Dermis blood vessel endothelial cell (primary cell): ENCODE data around the gene TNNI3. TPM values are rescaled to one million over a fixed set of nuclear protein-coding genes. Genes with fewer than 3 reads are reported as not detected.

Experiments used
- DNase-seq: peaks from one replicate; pipeline ENCODE4 v3.0.0; 2010
- total RNA-seq: library from RNA; depleted of rRNA; stranded (reverse); fragments of >200 nt; gene quantifications from 2 replicates; pipeline ENCODE4 v1.2.3, GENCODE V29; 2014

Gene TNNI3
- total RNA-seq, 1 donor from 2014 or later: not detected

DNA sequence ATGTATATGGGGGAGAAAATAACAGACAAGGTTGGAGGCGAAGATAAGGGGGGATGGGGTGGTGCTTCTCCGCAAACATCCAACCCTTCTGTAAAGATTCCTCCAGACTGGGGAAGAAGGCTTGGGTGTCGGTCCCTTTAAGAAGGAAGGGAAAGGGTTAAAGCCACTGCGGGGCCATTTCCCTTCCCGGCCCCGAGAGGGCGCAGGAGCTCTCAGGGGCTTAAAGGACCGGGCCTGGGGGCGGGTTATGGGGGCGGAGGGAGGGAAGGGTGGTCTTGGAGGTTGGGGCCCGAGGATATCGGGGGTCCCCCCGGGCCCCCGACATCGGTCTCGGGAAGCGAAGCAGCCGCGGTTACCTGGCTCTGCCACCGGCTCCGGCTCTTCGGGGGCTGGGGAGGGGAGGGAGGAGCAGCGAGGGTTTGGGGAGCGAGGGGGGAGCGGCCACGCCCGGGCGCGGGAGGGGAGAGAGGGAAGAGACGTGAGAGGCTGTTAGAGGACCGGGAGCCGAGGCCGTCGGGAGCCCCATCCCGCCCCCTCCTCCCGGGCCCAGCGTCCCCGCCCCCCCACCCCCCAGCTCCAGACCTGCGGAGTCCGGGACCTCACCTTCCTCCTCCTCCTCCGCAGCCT is 11.3 kb downstream of the TNNI3 start:
- peak; percentile 31 for DNase-seq

DNA sequence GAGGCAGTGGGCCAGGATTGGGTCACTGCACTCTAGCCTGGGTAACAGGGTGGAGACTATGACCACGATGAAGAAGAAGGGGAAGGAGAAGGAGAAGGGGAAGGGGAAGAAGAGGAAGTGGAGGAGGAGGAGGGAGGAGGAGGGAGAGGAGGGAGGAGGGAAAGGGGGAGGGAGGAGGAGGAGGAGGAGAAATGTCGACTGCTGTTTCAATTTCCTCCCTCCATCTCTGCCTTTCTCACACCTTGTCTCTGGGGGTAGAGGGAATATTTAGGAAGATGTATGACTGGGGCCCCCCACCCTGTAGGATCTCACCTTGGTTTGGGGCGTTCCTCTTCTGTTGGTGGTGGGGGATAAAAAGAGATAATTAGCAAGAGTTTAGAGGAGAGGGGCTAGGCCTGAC is 12.3 kb downstream of the TNNI3 start:
- DNase-seq: no peak

DNA sequence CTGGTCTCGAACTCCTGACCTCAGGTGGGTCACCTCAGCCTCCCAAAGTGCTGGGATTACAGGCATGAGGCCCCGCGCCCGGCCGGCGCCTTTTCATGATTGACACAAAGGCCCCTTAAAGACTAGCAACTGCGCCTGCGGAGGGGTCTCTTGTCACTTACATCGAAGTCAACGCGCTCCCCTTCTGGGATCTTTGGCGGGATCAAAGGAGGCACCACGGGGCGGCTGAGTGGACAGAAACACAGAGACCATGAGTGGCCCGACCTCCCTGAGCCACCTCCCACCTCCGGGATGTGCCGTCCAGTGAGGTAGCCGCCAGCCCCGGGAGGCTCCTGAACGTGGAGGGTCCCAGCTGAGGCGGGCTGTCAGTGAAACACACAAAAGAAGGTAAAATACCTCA is 15.8 kb downstream of the TNNI3 start:
- no peak for DNase-seq

DNA sequence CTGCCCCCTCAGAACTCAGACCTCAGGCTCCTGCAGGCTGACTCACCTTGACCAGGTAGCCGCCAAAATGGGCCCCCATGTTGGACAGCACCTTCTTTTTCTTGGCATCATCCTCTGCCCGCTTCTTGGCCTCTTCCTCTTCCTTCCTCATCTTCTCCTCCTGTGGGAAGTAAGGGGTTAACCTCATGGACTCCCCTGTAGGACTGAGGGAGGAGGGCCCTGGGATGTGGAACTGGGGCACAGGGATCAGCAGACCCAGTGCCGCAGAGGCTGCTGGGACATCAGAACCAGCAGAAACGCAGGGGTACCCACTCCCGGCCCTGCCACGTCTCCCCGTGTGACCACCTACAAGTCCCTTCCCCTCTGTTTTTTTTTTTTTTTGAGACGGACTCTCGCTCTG is 19.6 kb downstream of the TNNI3 start:
- no peak for DNase-seq

DNA sequence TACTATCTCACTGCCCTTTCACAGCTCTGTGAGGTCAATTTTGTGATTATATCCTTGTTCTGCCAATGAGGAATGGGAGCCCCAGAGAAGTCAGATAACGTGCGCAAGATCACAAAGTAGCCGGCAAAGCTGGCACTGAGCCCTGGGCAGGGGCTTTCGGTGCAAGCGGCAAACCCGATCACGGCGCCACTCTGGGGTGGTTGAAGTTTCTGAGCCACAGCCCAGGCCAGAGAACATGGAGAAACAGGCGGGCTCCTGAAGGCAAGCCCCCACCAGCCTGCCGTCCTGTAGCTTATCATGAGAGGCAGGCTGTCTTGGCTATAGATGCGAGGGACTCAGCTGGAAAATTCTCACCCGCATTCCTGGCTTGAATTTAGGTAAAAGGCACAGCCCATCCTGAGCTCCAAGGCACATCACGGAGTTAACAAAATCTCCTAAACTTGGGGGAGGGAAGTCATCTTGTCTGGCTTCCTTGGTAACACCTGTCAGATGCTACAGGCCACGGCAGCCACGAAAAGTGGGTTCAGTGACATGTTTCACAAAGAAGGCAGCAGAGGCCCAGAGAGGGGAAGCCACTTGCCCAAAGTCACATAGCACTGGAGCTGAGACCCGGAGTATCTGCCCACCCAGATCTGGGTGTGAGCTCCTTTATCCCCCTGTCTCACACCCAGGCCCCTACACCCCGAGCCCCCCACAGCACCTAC is 21.0 kb downstream of the TNNI3 start:
- no peak for DNase-seq

DNA sequence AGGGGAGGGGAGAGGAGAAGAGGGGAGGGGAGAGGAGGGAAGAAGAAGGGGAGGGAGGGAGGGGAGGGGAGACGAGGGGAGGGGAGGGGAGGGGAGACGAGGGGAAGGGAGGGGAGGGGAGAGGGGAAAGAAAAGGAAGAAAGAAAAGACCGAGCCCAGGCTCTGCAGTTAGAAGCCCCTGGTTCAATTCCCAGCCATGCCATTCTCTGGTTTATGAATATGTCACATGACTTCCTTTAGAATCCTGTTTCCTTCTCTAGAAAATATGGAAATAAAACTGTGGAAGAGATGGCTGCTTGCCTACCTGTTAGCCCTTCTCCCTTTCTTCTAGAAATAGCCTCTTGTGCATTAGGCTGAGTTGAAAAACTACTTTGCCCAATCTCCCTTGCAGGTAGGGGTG is 22.8 kb downstream of the TNNI3 start:
- no peak for DNase-seq

DNA sequence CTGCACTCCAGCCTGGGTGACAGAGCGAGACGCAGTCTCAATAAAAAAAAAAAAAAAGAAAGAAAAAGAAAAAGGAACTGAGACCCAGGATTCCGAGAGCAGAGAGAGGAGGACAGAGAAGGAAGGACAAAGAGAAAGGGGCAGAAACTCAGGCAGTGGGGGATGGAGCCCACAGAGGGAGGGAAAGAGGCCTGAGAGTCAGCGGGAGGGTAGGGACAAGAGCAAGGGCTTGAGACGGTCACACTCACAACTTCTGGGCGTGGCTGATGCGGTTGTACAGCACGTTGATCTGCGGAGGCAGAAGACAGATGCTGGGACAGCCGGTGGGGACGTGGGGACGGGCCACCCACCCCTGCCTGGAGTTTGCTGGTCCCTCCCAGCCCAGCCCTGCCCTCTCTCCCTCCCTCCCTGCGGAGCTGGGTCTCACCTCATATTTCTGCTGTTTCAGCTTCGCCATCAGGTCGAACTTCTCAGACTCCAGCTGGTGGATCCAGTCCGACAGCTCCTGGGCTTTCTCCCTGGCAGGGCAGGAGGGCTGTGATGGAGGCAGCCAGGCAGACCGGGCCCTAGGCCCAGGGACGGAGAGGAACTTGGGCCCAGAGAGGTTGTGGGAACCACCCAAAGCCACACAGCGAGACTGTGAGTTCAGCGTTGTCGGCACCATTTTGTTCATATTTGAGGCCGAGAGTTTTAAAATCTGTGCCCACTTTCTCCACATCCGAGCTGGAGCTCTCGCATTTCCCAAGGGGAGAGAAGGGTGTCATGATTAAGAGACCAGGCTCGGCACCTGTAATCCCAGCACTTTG is 23.7 kb downstream of the TNNI3 start:
- DNase-seq: no peak

DNA sequence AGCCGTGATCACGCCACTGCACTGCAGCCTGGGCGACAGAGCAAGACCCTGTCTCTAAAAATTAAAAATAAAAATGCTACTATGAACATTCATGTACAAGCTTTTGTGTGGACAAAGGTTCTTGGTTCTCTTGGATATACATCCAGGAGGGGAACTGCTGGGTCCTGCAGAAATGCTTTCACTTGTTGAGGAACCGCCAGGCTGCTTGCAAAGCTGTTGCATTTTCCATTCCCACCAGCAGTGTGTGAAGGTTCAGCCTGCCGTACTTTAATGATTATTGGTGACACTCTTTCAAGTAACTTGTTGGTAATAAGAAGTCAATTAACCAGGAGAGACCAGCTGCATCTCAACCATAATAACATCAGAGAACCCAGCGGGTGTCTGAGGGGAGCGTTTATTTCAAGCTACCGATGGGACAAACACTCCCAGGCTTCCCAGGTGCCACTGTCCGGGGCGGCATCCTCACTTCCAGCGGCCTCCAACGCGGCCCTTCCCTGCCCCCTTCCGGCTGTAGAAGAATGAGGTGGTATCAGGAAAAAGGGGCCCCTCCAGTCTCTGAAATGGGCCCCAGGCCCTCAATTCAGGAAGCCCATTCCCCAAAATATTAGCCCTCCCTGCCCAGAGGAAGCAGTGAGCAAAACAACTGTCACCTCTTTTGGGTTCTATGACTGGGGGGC is 24.9 kb downstream of the TNNI3 start:
- DNase-seq: peak; percentile 29

DNA sequence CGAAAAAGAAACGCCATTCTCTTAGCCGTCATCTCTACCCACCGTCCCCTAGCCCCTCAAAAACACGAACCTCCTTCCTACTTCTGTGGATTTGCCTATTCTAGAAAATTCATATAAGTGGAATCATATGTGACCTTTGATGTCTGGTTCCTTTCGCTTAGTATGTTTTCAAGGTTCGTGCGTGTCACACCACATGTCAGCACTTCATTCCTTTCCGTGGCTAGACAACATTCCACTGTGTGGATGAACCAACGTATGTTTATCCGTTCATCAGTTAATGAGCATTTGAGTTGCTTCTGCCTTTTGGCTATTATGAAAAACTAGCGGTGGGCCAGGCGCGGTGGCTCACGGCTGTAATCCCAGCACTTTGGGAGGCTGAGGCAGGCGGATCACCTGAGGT is 26.1 kb downstream of the TNNI3 start:
- no peak for DNase-seq

DNA sequence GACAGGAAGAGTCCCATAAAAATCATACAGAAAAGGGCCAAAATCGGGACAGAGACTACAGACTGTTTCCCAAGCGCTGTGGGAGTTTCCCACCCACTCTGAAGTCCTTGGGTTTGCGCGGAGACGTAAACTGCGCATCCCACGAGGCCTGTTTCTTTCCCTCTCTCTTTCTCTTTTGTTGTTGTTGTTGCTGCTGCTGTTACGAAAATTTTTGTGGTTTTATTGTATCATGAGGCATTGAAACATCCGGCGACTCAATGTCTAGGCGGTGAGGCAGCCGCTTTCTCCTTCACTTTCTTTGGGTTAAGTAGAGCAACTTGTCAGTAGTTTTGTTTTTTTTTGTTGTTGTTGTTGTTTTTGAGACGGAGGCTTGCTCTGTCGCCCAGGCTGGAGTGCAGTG is 38.5 kb downstream of the TNNI3 start:
- no peak for DNase-seq

DNA sequence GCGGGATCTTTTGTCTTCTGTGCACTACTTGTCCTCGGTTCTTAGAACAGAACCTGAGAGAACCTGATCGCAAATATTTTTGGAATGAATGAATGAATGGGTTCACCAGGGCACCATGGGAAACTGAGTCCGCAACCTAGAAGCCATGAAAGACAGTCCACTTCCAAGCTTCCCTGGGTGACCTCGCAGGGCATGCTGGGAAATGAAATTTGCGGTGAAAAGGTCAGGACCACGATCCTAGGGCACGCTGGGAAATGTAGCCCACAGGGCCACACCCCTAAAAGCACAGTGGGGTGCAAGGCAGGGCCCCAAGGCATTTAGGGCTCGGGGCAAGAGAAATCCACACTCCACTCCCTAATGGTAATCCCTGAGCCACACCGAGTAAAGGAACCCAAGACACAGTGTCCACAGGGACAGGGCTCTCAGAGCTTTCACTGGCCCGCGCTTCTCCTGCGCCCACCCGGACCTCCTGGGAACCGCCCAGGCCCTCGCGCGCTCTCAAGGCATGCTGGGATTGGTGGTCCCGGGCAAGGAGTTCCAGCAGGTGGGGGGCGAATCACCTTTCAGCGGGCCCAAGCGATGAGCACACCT is 39.0 kb downstream of the TNNI3 start:
- no peak for DNase-seq

DNA sequence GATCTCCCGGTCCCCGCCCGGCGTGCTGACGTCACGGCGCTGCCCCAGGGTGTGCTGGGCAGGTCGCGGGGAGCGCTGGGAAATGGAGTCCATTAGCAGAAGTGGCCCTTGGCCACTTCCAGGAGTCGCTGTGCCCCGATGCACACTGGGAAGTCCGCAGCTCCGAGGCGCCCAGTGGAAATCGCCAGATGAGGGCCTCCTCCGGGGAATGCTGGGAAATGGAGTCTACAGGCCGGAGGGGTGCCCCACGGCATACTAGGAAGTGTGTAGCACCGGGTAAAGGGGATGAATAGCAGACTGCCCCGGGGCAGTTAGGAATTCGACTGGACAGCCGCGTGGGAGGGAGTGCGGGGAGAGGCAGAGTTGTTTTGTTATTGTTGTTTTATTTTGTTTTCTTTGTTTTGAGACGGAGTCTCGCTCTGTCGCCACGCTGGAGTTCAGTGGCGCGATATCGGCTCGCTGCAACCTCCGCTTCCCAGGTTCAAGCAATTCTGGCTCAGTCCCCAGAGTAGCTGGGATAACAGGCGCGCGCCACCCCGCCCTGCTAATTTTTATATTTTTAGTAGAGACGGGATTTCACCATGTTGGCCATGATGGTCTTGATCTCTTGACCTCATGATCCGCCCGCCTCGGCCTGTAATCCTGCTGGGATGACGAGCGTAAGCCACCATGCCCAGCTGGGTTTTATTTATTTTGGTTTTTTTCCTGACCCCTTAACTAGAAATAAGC is 39.7 kb downstream of the TNNI3 start:
- DNase-seq: peak; percentile 99

DNA sequence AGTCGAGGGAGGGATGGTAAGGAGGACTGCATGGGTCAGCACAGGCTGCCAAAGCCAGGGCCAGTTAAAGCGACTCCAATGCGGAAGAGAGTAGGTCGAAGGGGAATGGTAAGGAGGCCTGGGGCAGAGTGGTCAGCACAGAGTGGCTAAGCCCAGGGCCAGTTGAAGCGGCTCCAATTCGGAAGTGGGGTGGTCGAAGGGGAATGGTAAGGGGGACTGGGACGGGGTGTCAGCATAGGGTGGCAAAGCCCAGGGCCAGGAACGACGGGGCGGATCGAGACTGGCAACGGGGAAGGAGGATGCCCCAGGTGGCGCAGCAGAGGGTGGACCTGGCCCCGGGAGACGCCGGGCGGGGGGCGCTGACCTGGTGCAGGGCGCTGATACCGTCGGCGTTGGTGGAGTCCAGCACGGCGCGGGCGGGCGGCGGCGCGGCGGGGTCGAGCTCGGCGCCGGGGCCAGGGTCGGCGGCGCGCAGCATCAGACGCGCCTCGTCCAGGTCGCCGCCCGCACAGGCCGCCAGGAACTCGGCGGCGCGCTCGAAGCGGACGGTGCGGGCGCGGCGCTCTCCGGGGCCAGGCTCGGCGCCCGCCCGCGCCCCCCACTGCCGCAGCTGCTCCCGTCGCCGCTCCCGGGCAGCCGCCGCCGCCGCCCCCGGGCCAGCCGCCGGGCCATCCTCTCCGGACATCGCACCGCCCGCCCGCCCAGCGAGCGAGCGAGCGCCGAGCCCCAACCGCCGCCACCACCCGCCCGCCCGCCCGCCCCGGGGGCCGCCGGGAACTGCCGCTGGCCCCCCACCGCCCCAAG is 40.5 kb downstream of the TNNI3 start, which contains the start of gene PPP1R12C:
TSS of gene PPP1R12C (minus strand) at position 779 of the 804 bp plus-strand sequence. CDS start at position 685, 94 bp downstream.
- peak; percentile 30 for DNase-seq

DNA sequence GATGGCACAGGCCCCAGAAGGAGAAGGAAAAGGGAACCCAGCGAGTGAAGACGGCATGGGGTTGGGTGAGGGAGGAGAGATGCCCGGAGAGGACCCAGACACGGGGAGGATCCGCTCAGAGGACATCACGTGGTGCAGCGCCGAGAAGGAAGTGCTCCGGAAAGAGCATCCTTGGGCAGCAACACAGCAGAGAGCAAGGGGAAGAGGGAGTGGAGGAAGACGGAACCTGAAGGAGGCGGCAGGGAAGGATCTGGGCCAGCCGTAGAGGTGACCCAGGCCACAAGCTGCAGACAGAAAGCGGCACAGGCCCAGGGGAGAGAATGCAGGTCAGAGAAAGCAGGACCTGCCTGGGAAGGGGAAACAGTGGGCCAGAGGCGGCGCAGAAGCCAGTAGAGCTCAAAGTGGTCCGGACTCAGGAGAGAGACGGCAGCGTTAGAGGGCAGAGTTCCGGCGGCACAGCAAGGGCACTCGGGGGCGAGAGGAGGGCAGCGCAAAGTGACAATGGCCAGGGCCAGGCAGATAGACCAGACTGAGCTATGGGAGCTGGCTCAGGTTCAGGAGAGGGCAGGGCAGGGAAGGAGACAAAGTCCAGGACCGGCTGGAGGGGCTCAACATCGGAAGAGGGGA is 41.2 kb downstream of the TNNI3 start:
- DNase-seq: peak; percentile 58

DNA sequence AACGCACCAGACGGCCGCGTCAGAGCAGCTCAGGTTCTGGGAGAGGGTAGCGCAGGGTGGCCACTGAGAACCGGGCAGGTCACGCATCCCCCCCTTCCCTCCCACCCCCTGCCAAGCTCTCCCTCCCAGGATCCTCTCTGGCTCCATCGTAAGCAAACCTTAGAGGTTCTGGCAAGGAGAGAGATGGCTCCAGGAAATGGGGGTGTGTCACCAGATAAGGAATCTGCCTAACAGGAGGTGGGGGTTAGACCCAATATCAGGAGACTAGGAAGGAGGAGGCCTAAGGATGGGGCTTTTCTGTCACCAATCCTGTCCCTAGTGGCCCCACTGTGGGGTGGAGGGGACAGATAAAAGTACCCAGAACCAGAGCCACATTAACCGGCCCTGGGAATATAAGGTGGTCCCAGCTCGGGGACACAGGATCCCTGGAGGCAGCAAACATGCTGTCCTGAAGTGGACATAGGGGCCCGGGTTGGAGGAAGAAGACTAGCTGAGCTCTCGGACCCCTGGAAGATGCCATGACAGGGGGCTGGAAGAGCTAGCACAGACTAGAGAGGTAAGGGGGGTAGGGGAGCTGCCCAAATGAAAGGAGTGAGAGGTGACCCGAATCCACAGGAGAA is 42.0 kb downstream of the TNNI3 start:
- DNase-seq: peak; percentile 39

DNA sequence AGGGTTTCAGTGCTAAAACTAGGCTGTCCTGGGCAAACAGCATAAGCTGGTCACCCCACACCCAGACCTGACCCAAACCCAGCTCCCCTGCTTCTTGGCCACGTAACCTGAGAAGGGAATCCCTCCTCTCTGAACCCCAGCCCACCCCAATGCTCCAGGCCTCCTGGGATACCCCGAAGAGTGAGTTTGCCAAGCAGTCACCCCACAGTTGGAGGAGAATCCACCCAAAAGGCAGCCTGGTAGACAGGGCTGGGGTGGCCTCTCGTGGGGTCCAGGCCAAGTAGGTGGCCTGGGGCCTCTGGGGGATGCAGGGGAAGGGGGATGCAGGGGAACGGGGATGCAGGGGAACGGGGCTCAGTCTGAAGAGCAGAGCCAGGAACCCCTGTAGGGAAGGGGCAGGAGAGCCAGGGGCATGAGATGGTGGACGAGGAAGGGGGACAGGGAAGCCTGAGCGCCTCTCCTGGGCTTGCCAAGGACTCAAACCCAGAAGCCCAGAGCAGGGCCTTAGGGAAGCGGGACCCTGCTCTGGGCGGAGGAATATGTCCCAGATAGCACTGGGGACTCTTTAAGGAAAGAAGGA is 42.9 kb downstream of the TNNI3 start:
- no peak for DNase-seq

DNA sequence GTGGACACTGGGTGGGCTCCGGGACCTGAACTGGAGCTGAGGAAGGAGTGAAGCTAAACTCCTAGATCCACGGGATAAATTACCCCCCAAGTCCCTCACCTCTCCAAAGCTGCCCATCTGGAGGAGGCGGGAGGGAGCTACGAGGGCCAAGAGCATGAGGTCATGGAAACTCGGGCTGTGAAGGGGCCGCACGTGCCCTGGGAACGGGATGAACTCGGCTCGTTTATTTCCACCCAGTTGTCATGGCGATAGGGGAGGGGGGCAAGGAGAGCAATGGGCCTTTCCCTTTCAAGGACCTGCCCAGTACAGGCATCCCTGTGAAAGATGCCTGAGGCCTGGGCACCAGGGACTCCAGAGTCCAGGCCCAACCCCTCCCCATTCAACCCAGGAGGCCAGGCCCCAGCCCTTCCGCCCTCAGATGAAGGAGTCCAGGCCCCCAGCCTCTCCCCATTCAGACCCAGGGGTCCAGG is 43.9 kb downstream of the TNNI3 start:
- peak; percentile 94 for DNase-seq

DNA sequence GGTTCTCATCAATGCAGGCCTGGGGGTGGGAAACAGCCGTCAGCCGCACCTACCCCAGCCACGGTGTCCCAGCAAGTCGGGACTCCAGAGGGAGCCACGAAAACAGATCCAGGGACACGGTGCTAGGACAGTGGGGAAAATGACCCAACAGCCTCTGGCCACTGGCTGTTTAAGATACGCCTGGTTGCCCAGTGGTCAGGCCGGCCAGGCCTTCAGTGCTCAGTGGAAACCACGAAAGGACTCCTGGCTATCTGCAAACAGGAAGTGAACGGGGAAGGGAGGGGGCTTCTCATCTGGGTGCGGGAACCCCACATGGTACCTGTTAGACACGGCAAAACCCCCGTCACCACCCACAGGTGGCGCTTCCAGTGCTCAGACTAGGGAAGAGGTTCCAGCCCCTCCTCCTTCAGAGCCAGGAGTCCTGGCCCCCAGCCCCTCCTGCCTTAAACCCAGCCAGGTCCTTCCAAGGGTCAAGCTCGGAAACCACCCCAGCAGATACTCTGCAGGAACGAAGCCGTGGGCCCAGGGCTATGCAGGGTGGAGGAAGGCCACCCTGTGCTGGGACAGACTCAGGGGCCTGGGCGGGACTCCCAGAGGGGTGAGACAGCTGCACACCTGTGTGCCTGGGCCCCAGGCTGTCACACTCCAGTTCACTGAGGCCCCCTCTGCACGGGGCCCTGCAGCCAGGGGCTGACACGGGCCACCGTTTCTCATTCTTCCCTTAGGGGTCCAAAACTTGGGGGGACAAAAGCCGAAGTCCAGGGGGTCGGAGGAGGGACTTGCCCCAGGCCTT is 44.6 kb downstream of the TNNI3 start:
- no peak for DNase-seq
